SK-N-SH (cell line): ENCODE data around the gene POP7. TPM values are rescaled to one million over a fixed set of nuclear protein-coding genes. Genes with fewer than 3 reads are reported as not detected.
A peak's percentile ranks its signal among the peaks of the same experiment; 100 is the strongest.

Experiments used
- CTCF ChIA-PET: fragments of 300-600, 350-600 bp; formaldehyde crosslinking; extraction: SDS; loops from one replicate; lab custom pipeline; 2021; lab: Yijun Ruan, JAX
- POLR2A ChIA-PET: fragments of 350-600 bp; sonication (Branson Sonifier 250); formaldehyde crosslinking; extraction: SDS; loops from one replicate; lab custom pipeline; 2020; ENCODE audit warnings: antibody characterized with exemption, inconsistent platforms; lab: Yijun Ruan, JAX
- DNase-seq: peaks from one replicate; pipeline ENCODE4 v3.0.0; 2012
- H2AFZ ChIP-seq: fragments of 200-600 bp; sonication (generic); 2 replicates; pipeline ENCODE4 v1.8.1; 2016; ENCODE audit warnings: antibody characterized with exemption, mild to moderate bottlenecking, low read depth
- H3F3A ChIP-seq: fragments of 200-600 bp; sonication (generic); replicated peaks from 2 replicates; pipeline ENCODE3; 2016; ENCODE audit warnings: antibody characterized with exemption, mild to moderate bottlenecking; ENCODE audit not compliant: insufficient read depth
- H3K27ac ChIP-seq, 2 experiments: fragments of 200-500 bp in 1 of 2; fragments of 200-600 bp in 1 of 2; sonication (Bioruptor generic) in 1 of 2; sonication (generic), shearing (Covaris generic) in 1 of 2; 2 replicates each; pipeline versions ENCODE4 v1.5.1 to v1.6.1; 2014 to 2016; ENCODE audit warnings: low read depth in 2 of 2, inconsistent platforms in 1 of 2, low read length in 1 of 2, mild to moderate bottlenecking in 1 of 2, mixed read lengths in 1 of 2
- H3K27me3 ChIP-seq: fragments of 200-600 bp; sonication (generic), shearing (Covaris generic); 2 replicates; pipeline ENCODE4 v1.6.1; 2016; ENCODE audit warnings: mixed run types; ENCODE audit not compliant: insufficient read depth
- H3K36me3 ChIP-seq, 2 experiments: fragments of 200-500 bp in 1 of 2; fragments of 200-600 bp in 1 of 2; sonication (Bioruptor generic) in 1 of 2; sonication (generic) in 1 of 2; replicated peaks in 1 of 2; 2 replicates each; pipeline versions ENCODE3 to v1.5.1; 2014 to 2016; ENCODE audit warnings: low read length in 1 of 2, mild to moderate bottlenecking in 1 of 2; ENCODE audit not compliant: insufficient read depth in 2 of 2, control insufficient read depth in 1 of 2
- H3K4me1 ChIP-seq, 2 experiments: fragments of 200-500 bp in 1 of 2; fragments of 200-600 bp in 1 of 2; sonication (Bioruptor generic) in 1 of 2; sonication (generic), shearing (Covaris generic) in 1 of 2; 2 replicates each; pipeline versions ENCODE4 v1.5.1 to v1.6.1; 2014 to 2016; ENCODE audit warnings: low read depth in 1 of 2, low read length in 1 of 2, mixed run types in 1 of 2; ENCODE audit not compliant: insufficient read depth in 2 of 2, control insufficient read depth in 1 of 2
- H3K4me2 ChIP-seq: fragments of 200-600 bp; sonication (generic), shearing (Covaris generic); 2 replicates; pipeline ENCODE4 v1.6.1; 2017; ENCODE audit warnings: mixed run types
- H3K4me3 ChIP-seq, 2 experiments: fragments of 200-500 bp in 1 of 2; fragments of 200-600 bp in 1 of 2; sonication (Bioruptor generic) in 1 of 2; sonication (generic), shearing (Covaris generic) in 1 of 2; 2 replicates each; pipeline versions ENCODE4 v1.5.1 to v1.8.1; 2014 to 2016; ENCODE audit warnings: low read depth in 2 of 2, inconsistent platforms in 1 of 2, low read length in 1 of 2, mild to moderate bottlenecking in 1 of 2, mixed read lengths in 1 of 2, moderate library complexity in 1 of 2
- H3K79me2 ChIP-seq: fragments of 200-600 bp; sonication (generic); 2 replicates; pipeline ENCODE4 v1.8.1; 2017; ENCODE audit warnings: mild to moderate bottlenecking; ENCODE audit not compliant: insufficient read depth
- H3K9ac ChIP-seq: fragments of 200-600 bp; sonication (generic); 2 replicates; pipeline ENCODE4 v1.6.1; 2017; ENCODE audit warnings: mixed run types
- H3K9me2 ChIP-seq: fragments of 200-600 bp; sonication (generic); 2 replicates; pipeline ENCODE4 v1.6.1; 2017; ENCODE audit warnings: mixed run types
- H3K9me3 ChIP-seq: fragments of 200-600 bp; sonication (generic); 2 replicates; pipeline ENCODE4 v1.6.1; 2017; ENCODE audit warnings: mixed run types, mild to moderate bottlenecking, moderate library complexity
- H4K20me1 ChIP-seq: fragments of 200-600 bp; sonication (generic); 2 replicates; pipeline ENCODE4 v1.6.1; 2017; ENCODE audit warnings: mild to moderate bottlenecking, mixed run types; ENCODE audit not compliant: insufficient read depth
- CHD2 ChIP-seq: fragments of 150-350 bp; IDR thresholded peaks from 2 replicates; pipeline ENCODE4 v1.6.1; 2018; ENCODE audit warnings: low read length; ENCODE audit not compliant: partially characterized antibody
- CTCF ChIP-seq: fragments of 200-600 bp; sonication (generic); IDR thresholded peaks from 2 replicates; pipeline ENCODE4 v1.6.1; 2017; ENCODE audit warnings: antibody characterized with exemption, mild to moderate bottlenecking, moderate library complexity
- EZH2phosphoT487 ChIP-seq: fragments of 200-600 bp; sonication (generic); IDR thresholded peaks from 2 replicates; pipeline ENCODE4 v1.6.1; 2017; ENCODE audit warnings: low read depth, mixed run types, mild to moderate bottlenecking, antibody characterized with exemption, moderate library complexity, borderline replicate concordance
- FOXJ3 ChIP-seq: sonication (generic); formaldehyde crosslinking; IDR thresholded peaks from 2 replicates; pipeline ENCODE4 v1.5.1; 2020; ENCODE audit warnings: mild to moderate bottlenecking, missing genetic modification reagents
- FOXM1 ChIP-seq: IDR thresholded peaks from 2 replicates; pipeline ENCODE4 v1.4.0; 2012; ENCODE audit warnings: low read depth, mild to moderate bottlenecking
- GATA2 ChIP-seq: sonication (generic); formaldehyde crosslinking; IDR thresholded peaks from 2 replicates; pipeline ENCODE4 v1.5.0; 2020; ENCODE audit warnings: mild to moderate bottlenecking, missing genetic modification reagents
- IRF3 ChIP-seq: fragments of 150-350 bp; IDR thresholded peaks from 2 replicates; pipeline ENCODE4 v1.6.1; 2016; ENCODE audit warnings: mild to moderate bottlenecking, low read depth, low read length
- JUND ChIP-seq: IDR thresholded peaks from 2 replicates; pipeline ENCODE4 v1.4.0; 2012
- MAX ChIP-seq: IDR thresholded peaks from 2 replicates; pipeline ENCODE4 v1.4.0; 2012; ENCODE audit warnings: low read depth
- MEF2A ChIP-seq: IDR thresholded peaks from 2 replicates; pipeline ENCODE4 v1.4.0; 2012; ENCODE audit warnings: low read depth, borderline replicate concordance
- NRF1 ChIP-seq: IDR thresholded peaks from 2 replicates; pipeline ENCODE4 v1.6.1; 2012; ENCODE audit warnings: low read depth, mild to moderate bottlenecking, low read length
- PBX3 ChIP-seq: IDR thresholded peaks from 2 replicates; pipeline ENCODE4; 2012
- REST ChIP-seq: IDR thresholded peaks from 2 replicates; pipeline ENCODE4 v1.6.1; 2012; ENCODE audit warnings: mild to moderate bottlenecking, low read depth, low read length, moderate library complexity
- RFX5 ChIP-seq: IDR thresholded peaks from 2 replicates; pipeline ENCODE4 v1.6.1; 2012; ENCODE audit warnings: mild to moderate bottlenecking, improper control_type of control experiment, low read length
- RXRA ChIP-seq: IDR thresholded peaks from 2 replicates; pipeline ENCODE4 v1.4.0; 2012; ENCODE audit warnings: low read depth, mild to moderate bottlenecking, borderline replicate concordance
- TEAD4 ChIP-seq: IDR thresholded peaks from 2 replicates; pipeline ENCODE4 v1.4.0; 2012; ENCODE audit warnings: mild to moderate bottlenecking, borderline replicate concordance; ENCODE audit not compliant: insufficient read depth
- USF1 ChIP-seq: IDR thresholded peaks from 2 replicates; pipeline ENCODE4 v1.4.0; 2012; ENCODE audit warnings: low read depth, borderline replicate concordance
- USF2 ChIP-seq: fragments of 150-350 bp; IDR thresholded peaks from 2 replicates; pipeline ENCODE4 v1.6.1; 2017; ENCODE audit warnings: antibody characterized with exemption, low read length, low read depth, borderline replicate concordance
- WGBS: methylation state at CpG from one replicate; pipeline ENCODE4 v1.1.6; 2017; ENCODE audit warnings: low lambda C conversion rate; 5-methylcytosine and 5-hydroxymethylcytosine counted together
- polyA plus RNA-seq, 3 experiments: library from polyadenylated mRNA; depleted of rRNA; stranded (reverse); fragments of >200 nt; gene quantifications; 2 replicates each; pipeline ENCODE4 v1.2.3, GENCODE V29; 2012

POP7 gene
- polyA plus RNA-seq, 1 of the 3 experiments (the other 2 are of a cell fraction) = 81.8 TPM

GRCh38 chr7:100693312-100694097, 12.4 kb upstream of the POP7 start:
- peak overlapping the region; percentile 66 to 87 for H3K4me3 ChIP-seq
- no peaks in the 10 kb centered on the region for H3K9me3 ChIP-seq
- H4K20me1 ChIP-seq = peaks cover 49% of the 10 kb centered on the region
- H3F3A ChIP-seq = peaks cover 29% of the 10 kb centered on the region
- H3K27me3 ChIP-seq = no peaks in the 10 kb centered on the region
- TF ChIP-seq NRF1 = no peak
- no peak for TF ChIP-seq GATA2 (CRISPR knock-in tag)
- no peak for TF ChIP-seq MEF2A
- TF ChIP-seq CHD2 = no peak
- TF ChIP-seq JUND = no peak
- no peak for TF ChIP-seq FOXM1
- TF ChIP-seq USF2 = no peak
- no peak for TF ChIP-seq RFX5
- TF ChIP-seq RXRA = no peak
- no peak for TF ChIP-seq IRF3
- no peak for TF ChIP-seq CTCF
- TF ChIP-seq MAX = no peak
- no peak for TF ChIP-seq USF1
- TF ChIP-seq REST = no peak
- no peak for TF ChIP-seq TEAD4
- no peak for TF ChIP-seq FOXJ3 (CRISPR knock-in tag)
- TF ChIP-seq EZH2phosphoT487 = no peak
- TF ChIP-seq PBX3 = no peak
- H3K27ac ChIP-seq = peak overlapping the region; percentile 32 to 60; a peak in 3 of 4 replicates
- no peaks in the 10 kb centered on the region for H3K9me2 ChIP-seq
- H3K36me3 ChIP-seq = peaks cover 3 to 10% of the 10 kb centered on the region in 2 experiments
- H3K4me2 ChIP-seq = peak overlapping the region; percentile 99
- ChIA-PET CTCF (interaction anchor here (0.6 to 11.0 kb wide), 30 partner anchors 9 to 264 kb away, joined by 3 to 227 read pairs (median 12); partner anchors contain the start of genes ACTL6B, EPHB4, FBXO24 and GNB2), POLR2A (interaction anchor here (0.5 to 2.9 kb wide), 10 partner anchors 10 to 265 kb away, joined by 3 to 14 read pairs (median 6); partner anchors contain the start of genes MOSPD3, POP7 and ZCWPW1)
- H2AFZ ChIP-seq = no peak overlapping the region
- H3K9ac ChIP-seq = peak overlapping the region; percentile 92
- DNase-seq = peak; percentile 89
- WGBS = 1% methylated on average over 30 of the region's 81 CpGs
- H3K4me1 ChIP-seq = peaks cover 18 to 23% of the 10 kb centered on the region in 2 experiments
- H3K79me2 ChIP-seq = peaks cover 51% of the 10 kb centered on the region
